Pulmonary artery endothelial cell (primary cell): ENCODE data around the gene PLEKHA5. TPM values are rescaled to one million over a fixed set of nuclear protein-coding genes. Genes with fewer than 3 reads are reported as not detected.
"Not testable (repeated sequence)": the region's sequence is repeated elsewhere in the genome, so short reads cannot be mapped to it uniquely, and the experiment has no call there.

Experiments
- DNase-seq: peaks from one replicate; pipeline ENCODE4 v3.0.0-alpha.2; 2011; ENCODE audit warnings: low read depth, low spot score
- total RNA-seq: library from RNA; depleted of rRNA; stranded (reverse); fragments of >200 nt; gene quantifications from 2 replicates; pipeline ENCODE4 v1.2.3, GENCODE V29; 2014

PLEKHA5 gene, protein sequence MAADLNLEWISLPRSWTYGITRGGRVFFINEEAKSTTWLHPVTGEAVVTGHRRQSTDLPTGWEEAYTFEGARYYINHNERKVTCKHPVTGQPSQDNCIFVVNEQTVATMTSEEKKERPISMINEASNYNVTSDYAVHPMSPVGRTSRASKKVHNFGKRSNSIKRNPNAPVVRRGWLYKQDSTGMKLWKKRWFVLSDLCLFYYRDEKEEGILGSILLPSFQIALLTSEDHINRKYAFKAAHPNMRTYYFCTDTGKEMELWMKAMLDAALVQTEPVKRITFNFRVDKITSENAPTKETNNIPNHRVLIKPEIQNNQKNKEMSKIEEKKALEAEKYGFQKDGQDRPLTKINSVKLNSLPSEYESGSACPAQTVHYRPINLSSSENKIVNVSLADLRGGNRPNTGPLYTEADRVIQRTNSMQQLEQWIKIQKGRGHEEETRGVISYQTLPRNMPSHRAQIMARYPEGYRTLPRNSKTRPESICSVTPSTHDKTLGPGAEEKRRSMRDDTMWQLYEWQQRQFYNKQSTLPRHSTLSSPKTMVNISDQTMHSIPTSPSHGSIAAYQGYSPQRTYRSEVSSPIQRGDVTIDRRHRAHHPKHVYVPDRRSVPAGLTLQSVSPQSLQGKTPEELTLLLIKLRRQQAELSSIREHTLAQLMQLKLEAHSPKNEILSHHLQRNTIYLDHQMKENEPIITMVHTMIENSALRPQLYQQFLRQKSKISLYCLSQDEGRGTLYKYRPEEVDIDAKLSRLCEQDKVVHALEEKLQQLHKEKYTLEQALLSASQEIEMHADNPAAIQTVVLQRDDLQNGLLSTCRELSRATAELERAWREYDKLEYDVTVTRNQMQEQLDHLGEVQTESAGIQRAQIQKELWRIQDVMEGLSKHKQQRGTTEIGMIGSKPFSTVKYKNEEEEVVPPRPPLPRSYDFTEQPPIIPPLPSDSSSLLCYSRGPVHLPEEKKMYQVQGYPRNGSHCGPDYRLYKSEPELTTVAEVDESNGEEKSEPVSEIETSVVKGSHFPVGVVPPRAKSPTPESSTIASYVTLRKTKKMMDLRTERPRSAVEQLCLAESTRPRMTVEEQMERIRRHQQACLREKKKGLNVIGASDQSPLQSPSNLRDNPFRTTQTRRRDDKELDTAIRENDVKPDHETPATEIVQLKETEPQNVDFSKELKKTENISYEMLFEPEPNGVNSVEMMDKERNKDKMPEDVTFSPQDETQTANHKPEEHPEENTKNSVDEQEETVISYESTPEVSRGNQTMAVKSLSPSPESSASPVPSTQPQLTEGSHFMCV
- total RNA-seq = 11.7 and 14.6 TPM in 2 replicates

DNA sequence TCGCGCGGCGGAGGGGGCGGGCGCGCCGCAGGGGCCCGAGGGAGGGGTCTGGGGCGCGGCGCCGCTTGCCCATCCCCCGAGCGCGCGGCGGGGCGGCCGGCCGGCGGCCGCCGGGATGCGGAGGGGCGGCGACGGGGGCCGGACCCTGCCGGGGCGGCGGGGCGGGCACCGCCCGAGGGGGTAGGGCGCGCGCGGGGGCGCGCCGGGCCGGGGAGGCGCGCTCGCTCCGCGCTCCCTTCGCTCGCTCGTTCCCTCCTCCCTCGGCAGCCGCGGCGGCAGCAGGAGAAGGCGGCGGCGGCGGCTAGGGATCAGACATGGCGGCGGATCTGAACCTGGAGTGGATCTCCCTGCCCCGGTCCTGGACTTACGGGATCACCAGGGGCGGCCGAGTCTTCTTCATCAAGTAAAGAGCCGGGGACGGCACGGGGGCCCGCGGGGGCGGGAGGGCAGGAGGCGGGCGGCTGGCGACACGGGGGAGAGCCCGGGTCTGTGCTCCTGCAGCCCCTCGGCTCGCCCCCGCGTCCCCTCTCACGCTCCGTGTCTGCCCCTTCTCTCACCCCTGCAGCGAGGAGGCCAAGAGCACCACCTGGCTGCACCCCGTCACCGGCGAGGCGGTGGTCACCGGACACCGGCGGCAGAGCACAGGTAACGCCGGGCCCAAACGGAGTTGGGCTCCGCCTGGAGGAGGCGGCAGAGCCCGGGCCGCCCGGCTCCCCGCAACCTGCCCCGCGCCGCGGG, at the start of gene PLEKHA5:
Gene PLEKHA5 (plus strand): TSS at position 248 of the 738 bp plus-strand sequence. CDS start 67 bp downstream, at position 315.
- DNase-seq = no peak

DNA sequence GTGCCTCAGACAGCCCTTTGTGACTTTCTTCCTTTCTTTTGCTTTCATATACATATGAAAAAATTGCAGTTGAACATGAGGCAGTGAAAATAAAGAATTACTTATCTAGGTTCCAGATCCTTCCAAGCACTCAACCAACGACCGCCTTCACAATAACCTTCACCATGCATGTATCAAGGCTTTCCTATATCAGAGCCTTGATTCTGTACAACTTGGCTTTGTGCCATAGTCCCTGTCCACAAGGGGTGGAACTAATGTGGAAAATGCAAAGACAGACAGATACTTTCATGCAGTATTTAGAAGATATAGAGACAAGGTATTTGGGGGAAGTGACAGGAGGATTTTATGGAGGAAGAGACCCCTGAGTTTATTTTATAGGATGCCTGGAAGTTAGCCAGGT, 48.6 kb upstream of the PLEKHA5 start:
- DNase-seq = no peak

DNA sequence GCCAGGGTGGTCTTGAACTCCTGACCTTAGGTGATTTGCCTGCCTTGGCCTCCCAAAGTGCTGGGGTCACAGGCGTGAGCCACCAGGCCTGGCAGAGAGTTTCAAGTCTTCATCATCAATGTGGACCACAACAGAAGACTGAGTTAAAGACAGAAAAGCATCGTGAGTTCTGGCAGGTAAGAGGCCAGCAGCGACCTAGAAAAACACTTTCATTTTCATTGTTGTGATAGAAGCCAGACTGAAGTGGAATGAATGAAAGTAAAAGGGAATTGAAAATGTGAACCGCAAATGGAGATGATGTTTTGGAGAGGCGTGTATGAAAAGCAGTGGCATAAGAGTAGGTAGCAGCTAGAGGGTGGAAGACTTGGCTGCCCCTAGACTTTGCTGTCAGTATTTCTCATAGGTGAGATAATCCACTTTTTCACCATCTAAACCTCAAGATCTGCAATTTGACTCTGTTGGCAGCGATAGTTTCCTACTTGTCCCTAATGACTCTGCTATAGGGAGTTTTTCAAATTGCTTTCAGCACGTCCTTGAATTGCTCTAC, 47.1 kb upstream of the PLEKHA5 start:
- no peak for DNase-seq

DNA sequence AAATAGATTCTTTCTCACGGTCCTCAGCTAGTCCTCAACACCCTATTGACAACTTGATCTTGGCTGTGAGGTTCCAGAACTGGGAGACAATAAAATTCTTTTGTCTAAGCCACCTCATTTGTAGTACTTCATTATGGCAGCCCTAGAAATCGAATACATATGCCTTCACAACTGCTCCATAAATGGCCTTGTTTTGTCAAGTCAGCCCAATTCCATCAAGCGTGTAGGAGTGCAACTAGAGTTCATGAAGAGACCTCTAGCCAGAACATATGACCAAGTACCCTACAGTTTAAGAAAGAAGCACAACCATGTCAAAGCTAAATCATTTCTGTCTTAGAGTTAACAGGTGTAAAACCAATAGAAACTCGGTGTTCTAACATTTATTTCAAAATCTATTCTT, 45.0 kb upstream of the PLEKHA5 start:
- no peak for DNase-seq

DNA sequence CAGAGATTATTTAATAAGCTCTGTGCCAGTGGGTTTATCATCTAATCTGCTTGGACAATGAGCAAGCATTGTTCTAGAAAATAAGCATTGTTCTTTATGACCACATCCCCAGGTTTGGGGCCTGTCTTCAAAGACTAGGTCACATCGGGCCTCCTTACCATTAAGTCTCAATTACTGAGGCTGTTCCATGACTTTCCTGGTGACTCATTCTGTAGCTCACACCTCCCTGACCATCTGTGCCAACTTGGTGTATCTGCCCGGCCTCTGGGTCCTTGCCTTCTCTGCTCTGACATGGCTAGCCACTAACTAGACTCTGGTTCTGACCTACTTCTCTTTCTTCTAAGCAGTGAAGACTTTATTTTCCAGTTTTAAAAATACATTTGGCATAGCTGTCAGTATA, 44.4 kb upstream of the PLEKHA5 start:
- no peak for DNase-seq

DNA sequence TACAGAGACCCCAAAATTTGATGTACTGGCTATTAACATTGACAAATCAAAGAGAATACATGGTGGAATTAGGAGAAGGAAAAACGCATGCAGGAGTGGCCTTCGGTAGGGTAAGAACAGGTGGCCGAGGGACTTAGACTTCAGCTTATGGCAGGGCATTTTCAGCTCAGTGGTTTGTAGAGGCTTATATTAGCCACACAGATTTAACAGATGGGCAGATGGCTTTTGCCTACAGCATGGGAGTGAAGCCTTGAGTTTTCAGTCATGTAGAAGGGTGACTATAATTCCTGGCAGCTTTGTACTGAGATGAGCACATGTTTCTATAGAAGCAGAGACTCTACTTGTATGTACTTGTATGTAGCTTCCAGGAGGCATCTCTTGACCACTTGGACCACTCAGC, 40.9 kb upstream of the PLEKHA5 start:
- DNase-seq = no peak

DNA sequence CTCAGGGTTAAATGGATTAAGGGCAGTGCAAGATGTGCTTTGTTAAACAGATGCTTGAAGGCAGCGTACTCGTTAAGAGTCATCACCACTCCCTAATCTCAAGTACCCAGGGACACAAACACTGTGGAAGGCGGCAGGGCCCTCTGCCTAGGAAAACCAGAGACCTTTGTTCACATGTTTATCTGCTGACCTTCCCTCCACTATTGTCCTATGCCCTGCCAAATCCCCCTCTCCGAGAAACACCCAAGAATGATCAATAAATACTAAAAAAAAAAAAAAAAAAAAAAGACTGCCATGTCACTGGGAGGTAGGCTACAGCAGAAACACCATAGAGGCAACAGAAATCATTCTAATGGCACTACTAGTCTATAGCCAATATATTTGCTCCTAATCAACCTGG, 37.1 kb upstream of the PLEKHA5 start:
- not testable (repeated sequence) for DNase-seq

DNA sequence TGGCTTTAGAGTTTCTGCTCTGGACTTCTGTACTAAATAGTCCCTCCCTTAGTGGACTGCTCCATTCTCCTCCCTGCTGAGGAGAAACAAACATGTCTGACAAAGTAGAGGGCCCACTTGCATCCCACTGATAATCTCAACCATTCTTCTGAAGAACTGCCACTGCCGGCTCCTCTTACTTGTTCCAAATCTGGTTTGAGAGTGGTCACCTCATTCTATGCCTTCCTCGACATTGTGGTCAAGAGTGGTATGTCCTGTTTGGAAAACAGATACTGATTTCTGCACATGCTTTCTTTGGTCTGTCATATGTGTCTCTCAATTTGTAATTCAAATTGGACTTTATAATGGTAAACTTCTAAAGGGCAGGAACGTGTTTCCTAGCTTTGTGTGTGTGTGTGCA, 36.3 kb upstream of the PLEKHA5 start:
- DNase-seq = no peak

DNA sequence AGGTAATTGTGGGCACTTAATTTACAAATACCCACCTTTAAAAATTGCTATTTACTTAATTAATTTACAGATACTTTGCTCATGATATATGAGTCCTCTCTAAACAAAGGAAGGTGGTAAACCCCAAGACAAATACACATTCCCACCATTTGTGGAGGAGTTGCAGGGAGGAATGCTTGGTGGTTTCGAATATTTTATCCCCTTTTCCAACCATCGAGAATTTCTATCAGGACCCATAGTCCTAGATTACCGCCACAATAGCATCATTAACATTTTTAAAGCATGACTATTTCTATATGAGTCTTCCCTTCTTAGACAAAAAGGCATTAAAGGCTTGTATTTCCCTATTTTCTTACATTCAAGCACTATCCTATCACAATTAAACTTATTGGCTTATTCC, 34.2 kb upstream of the PLEKHA5 start:
- DNase-seq = no peak

DNA sequence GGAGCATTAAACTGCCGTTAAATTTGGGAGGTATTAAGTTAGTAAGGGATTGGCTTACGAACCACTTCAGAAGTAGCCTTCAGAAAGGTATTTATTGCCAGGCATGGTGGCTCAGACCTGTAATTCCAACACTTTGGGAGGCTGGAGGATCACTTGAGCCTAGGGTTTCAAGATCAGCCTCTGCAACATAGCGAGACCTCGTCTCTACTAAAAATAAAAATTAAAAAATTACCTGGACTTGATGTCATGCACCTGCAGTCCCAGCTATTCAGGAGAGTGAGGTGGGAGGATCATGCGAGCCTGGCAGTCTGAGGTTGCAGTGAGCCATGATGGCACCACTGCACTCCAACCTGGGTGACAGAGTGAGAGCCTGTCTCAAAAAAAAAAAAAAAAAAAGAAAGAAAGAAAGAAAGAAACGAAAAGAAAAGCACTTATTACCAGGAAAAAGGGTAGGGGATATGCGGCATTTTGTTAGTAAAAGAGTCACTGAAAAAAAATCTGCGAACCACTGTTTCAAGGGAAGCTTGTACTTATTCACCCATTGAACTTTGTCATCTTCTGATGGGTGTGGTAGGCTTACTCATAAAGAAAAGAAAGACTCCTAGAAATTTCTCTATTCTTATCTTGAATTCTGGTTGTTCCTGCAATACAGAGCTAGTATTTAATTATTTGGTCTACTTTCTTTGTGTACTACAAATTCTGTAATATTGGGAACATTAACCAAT, 33.6 kb upstream of the PLEKHA5 start:
- no peak for DNase-seq

DNA sequence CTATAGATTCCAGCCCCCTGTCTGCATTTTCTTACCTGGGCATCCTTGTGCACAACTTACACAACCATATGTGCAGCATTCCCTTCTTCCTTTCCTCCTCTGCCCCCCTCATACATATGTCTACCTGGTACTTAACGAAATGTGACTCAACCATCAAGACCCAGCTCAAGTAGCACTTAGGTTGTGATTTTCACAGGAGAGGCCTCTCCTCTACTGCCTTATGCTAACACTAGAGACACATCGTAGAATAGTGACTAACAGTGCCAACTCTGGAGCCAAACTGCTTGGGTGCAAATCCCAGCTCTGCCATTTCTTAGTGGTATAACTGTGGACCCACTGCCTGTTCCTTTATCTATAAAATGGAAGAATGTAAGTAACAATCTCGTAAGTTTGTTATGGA, 24.1 kb upstream of the PLEKHA5 start:
- DNase-seq = no peak

DNA sequence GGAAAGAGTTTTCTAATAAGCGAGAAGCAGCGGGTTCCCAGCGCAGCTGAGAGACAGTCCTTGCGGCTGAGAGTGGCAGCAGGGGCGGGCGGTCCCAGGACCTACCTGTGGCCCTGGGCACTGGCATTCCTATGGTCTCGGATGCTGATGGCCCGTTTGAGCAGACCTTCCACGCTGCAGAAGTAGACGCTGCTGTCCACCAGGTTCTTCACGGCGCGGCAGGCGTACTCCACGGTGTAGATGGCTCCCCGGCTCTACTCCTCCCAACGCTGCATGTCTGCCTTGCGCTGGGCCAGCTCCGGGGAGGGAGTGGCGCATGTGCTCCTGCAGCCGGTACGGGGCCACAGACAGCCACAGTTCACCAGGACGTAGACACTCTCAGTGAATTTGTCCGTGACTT, 21.8 kb upstream of the PLEKHA5 start:
- DNase-seq = no peak

DNA sequence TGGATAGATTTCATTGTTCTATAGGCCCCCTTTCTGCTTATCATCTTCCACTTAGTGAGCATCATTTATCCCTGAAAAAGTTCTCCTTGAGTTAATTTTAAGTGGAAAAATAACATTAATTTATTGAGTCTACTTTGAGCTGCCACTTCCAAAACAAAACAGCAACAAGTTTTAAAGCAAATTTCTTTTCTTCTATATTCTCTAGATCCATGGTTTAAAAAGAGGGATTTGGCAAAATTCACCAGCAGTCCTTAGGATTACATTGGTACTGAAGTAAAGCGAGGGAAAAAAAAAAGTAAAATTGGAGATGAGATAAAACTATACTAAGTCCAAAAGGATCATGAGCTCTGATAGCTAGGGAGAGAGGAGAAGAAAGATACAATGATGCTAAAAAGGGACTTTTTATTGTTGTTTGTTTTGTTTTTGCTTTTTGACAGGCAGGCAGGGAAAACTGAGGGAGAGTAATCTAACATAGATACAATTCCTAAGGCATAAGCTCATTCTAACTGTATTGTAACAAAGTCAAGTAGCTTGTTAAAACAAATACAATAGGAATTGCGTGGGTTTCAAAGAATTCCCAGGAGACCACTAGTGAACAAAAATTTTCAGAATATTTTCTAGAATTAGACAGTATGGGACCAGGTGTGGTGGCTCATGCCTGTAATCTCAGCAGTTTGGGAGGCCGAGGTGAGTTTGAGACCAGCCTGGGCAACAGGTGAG, 19.2 kb upstream of the PLEKHA5 start:
- DNase-seq = no peak

DNA sequence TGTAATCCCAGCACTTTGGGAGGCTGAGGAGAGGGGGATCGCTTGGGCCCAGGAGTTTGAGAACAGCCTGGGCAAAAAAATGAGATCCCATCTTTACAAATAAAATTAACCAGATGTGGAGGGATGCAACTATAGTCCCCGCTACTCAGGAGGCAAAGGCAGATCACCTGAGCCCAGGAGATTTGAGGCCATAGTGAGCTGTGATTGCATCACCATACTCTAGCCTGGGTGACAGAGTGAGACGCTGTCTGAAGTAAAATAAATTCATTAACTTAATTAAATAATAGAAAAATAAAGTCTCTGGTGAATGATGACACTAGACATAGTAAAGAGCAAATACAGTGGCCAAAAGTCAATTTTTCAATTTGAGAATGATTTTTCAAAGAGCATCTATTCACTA, 16.1 kb upstream of the PLEKHA5 start:
- DNase-seq = no peak

DNA sequence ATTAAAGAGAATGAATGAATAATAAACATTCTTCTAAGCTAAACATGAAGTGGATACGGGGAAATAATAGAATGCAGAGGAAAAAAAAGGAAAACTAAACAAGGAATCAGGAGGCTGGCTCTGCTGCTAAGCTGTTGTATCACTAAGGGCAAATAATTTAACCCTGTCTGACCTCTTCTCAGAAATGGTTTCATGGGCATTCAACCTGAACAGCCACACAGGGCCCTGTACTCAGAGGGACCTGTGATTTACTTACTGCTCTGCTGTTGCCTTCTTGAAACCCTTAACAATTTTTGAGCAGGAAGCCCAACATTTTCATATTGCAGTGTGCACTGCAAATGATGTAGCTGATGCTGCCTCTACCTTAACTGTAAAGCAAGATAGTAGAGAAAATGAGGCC, 14.2 kb upstream of the PLEKHA5 start:
- DNase-seq = no peak

DNA sequence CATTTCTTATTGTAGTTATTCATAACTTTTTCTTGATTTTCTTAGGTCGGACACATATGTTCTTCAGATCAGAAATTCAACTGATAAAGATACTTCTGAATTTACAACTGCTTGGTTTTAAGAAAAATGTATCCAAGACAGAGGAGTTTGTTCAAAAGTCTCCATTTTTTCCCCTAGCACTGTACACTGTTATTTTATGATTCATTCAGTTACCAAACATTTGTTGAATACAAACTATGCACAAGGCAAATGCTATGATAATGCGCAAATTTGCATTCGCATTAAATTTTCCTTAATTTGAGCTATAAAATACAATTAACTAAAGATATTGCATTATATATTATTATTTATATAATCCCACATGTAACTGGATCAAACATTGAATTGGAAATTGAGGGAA, 10.1 kb upstream of the PLEKHA5 start:
- no peak for DNase-seq

DNA sequence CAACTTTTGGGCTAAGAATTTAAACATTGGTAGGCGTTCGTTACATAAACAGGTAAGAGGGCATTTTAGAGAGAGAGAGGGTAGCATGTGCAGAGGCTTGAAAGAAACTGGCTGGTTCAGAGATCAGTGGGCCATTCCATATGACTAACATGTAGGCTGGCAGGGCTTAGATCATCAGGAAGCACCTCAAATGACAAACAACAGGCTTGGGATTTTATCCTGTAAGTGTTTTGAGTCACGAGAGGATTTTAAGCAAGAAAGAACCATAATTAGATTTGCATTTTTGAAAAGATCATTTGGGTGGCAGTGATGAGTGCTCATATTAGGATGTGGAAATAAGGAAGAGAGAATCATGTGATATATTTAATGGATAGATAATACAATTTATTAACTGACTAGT, 8.7 kb upstream of the PLEKHA5 start:
- no peak for DNase-seq

DNA sequence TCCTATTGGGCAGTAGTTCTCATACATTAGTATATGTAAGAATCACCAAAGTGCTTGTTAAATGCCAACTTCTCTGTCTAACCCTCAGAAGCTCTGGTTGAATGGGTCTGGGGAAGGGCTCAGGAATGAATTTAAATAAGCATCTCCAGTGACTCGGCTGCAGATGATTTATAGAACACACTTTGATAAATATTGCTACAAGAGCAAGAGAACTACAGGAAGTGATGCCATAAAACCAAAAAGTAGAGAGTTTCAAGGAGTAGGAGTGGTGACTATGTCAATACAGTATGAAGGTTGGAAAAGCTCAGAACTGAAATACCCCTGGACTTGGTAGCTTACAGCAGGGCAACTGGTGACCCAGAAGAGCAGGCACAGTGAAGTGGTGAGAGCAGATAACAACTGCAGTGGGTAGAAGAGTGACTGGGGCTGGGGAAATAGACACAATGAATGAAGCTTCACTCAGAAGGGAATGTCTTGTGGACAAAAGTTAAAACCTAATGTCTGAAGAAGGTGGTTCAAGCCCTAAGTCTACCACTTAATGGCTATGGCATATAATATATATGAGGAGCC, 8.0 kb upstream of the PLEKHA5 start:
- DNase-seq = no peak

DNA sequence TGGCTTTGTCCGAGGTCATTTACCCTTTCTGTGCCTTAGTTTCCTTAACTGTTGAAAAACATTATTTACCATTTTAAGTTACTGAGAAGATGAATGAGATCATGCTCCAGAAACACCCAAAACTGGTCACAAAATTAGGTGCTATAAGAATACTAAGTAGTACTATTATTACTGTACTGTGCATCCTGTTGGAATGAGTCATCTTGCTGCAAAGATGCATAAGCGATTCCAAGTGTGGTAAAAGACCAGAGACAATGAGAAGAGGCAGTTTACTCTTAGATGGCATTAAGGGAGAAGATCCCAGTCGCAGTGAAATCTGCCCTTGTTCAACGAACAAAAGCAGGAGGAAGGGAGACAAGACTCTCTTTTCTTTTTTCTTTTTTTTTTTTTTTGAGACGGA, 4.2 kb upstream of the PLEKHA5 start:
- no peak for DNase-seq
